ENCODE results near the gene ZNF558.

Gene ZNF558

DNA sequence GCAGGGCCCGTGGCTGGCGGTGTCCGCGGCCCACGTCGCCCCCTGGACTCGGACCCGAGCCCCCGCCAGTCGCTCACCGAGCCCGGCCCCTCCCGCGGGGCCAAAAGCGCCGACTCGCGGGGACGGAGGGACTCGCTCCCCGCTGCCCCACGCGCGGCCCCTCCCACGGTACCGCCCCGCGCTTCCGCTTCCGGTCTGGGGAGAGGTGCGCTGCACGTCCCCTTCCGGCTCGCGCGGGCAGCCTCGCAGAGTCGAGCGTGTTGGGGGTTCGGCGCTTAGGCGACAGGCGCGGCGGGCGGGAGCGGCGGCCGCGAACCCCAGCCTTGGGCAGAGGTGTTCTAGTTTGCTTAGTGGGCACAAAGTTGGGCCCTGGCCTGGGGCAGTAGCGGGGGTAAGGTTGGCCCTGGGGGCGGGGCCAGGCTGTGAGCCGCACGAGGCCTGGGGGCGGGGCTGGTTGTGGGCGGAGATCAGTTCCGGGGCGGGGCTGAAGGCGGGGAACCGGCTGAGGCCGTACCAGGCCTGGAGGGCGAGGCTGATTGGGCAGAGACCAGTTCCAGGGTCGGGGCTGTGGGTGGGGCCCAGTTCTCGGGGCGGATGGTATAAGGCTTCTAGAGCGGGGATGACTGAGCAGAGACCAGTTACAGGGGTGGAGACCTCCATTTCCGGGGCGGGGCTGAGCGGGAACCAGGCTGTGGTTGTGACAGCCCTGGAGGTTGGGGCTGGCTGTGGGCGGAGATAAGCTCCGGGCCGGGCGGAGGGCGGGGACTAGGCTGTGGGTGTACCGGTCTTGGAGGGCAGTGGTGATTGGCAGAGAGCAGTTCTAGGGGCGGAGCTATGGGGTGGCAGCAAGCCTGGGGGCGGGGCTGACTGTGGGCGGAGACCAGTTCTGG lies at the start of gene ZNF558, which contains the start of gene MBD3L1:
TSS of gene ZNF558 (minus strand) at position 173 of the 890 bp plus-strand sequence. CDS start 9,645 bp downstream, outside the sequence.
TSS of gene MBD3L1 (plus strand) at position 246 of the 890 bp plus-strand sequence. CDS start 10,302 bp downstream, outside the sequence.
- DNase-seq = peak; percentile 98

GRCh38 chr19:8881512-8881911 lies 49.4 kb upstream of the ZNF558 start:
- DNase-seq = no peak

DNA sequence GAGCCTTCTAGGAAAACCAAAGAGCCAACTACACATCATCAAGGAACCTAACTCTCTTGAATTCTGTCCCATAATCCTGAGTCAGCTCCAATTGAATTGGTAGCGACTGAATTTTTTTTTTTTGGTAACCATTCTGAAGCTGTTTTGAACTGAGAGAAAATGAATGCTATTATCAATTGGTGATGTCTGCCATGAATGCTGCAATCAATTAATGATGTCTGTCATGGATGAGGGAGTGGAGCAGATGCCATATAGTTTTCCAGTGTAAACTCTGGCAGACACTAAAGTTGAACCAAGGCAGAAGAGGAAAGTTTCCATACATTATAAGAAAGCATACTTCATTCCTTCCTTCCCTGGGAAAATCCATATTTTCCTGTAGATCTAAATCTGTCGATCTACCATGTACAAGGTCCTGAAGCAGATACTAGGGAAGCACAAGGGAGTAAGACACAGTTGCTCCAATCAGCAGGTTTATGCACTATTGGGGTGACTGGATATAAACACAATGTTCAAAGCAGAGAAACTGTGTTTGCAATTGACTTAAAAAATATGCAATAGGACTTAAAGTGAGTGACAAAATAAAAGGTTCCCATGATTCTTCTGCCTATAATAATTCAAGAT lies 48.9 kb upstream of the ZNF558 start:
- DNase-seq = no peak

DNA sequence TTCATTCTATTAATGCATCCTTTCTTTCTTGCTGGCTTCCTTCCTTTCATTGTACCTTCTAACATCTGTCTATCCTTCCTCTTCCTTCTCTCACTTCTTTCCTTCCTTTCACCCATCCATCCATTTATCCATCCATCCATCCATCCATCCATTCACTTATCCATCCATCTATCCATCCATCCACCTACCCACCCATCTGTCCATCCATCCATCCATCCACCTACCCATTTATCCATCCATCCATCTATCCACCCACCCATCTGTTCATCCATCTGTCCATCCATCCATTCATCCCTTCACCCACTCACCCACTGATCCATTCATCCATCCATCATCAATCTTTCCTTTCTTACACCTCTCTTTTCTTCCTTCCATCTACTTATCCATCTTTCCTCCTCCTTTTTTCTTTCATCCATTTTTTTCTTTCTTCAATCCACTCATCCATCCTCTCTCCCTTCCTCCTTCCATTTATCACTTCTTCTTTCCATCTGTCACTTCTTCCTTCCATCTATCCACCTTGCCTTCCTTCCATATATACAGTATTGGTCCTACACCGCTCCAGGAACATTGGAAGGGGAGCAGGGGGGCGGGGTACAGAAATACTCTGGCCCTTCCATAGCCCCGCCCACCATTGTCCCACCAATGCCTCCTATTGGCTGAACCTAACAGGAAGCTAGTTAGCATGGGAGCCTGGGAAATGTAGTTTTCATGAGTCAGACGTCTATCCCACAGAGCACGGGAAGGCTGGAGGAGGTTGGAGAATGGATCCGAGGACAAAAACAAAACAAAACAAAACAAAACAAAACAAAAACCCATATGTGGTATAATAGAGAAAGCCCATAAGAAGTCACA lies 46.0 kb upstream of the ZNF558 start:
- DNase-seq = no peak

DNA sequence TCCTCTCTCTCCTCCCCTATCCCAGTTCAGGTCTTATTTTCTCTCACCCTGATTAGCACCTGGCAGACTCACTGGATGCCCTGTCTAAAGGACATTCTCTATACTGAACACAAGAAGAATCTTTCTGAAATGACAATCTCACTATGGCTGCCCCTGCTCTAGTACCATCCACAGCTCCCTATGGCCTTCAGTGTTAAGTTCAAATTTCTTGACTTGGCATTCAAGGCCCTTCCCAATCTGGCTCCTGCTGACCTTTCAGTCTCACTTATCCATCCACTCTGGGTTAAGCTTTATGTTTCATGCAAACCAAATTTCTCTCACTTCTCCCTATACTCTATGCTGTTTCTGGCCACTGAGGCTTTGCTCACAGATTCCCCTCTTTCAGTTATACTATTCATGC lies 34.2 kb upstream of the ZNF558 start:
- no peak for DNase-seq

DNA sequence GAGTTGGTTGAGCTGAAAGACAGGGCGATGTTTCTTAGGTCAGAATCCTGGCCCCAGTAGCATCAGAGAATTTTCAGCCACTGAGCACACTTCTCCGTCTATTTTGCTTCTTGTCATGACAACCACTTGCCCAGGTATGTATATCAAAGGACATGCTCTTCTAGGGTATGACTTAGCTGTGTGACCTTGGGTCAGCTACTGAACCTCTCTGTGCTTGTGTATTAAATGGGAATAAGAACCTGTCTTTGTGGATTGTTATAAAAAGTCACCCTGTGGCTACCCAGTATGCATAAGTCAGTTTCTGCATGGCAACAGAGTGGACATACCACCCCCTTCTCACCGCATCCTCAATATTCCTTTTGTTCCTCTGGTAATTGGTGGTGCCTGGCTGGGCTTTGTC lies 26.2 kb upstream of the ZNF558 start:
- no peak for DNase-seq

DNA sequence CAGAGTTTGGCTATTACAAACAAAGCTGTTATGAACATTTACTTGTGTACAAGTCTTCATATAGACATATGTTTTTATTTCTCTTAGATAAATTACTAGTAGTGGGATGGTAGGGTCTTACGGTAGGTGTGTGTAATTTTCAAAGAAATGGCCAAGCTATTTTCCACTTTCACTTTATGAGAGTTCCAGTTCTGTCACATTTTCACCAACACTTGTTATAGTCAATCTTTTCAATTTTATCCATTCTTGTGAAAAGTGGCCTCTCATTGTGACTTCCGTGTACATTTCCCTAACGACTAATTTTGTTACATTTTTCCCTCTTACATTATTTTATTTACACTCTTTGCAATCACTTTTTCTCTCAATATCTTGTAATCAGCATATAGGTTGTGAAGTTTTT lies 18.4 kb upstream of the ZNF558 start:
- no peak for DNase-seq

DNA sequence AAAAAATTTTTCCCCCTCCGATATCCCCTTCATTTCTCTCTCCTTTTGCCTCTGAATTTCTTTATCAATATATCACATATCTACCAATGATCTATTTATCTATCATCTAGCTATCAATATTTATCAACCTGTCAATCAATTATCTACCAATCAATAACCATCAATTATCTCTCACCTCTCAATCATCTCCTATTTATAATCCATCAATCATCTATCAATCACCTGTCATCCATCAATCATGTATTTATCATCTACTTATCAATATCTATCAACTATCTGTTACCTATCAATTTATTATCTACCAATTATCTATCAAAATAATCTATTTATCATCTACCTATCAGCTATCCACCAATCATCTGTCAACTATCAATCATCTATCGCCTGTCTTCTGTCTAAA lies 17.1 kb upstream of the ZNF558 start:
- DNase-seq = no peak

DNA sequence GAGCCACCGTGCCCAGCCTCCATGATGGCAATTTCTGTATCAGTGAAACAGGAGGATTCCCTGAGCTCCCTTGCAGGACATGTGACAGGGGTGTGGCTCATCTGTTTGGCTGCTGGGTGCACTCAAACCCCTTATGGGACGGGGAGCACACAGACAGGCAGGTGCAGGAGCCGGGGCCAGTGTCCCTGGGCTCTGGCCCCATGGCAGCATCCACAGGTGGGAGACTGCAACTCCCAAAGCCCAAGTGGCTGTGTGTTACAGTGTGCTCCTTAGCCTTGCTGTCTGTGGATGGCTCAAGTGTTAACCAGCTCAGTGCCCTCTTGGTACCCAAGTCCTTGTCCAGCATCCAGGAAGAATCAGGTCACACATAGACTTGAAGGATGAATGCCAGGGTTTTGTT lies 14.7 kb upstream of the ZNF558 start:
- no peak for DNase-seq

- DNase-seq = no peak
Observed at GRCh38 chr19:8840708-8841107, 8.6 kb upstream of the ZNF558 start.

GRCh38 chr19:8835877-8836276 lies 3.8 kb upstream of the ZNF558 start:
- DNase-seq = no peak

DNA sequence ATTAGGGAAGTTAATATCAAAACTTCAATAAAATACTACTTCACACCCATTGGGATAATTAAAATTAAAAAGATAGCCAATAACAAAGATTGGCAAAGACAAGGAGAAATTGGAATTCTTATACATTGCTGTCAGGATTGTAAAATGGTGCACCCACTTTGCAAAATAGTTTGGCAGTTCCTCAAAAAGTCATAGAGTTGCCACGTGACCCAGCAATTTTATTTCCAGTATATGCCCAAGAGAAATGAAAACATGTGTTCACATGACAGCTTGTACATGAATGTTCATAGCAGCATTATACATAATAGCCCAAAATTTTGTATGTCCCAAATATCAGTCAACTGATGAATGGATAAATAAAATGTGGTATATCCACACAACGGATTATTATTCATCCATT lies 3.3 kb upstream of the ZNF558 start:
- no peak for DNase-seq

DNA sequence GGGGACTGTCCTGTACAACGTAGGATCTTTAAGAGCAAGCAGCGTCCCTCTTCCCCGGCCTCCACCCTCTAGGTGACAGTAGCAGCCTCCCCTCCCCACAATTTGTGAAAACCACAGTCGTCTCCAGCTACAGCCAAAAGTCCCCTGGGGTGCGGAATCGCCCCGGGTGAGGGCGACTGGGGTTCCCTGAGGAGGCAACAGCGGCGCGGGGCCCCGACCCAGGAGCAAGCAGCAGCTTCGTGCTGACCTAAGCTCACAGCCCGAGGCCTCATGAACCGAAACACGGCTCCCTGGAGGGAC lies 322 bp downstream of the ZNF558 start:
- DNase-seq = no peak

- DNase-seq = no peak
Observed at GRCh38 chr19:8831373-8831772, 731 bp downstream of the ZNF558 start.

- DNase-seq = no peak
Observed at GRCh38 chr19:8827277-8827676, 4.8 kb downstream of the ZNF558 start.

DNA sequence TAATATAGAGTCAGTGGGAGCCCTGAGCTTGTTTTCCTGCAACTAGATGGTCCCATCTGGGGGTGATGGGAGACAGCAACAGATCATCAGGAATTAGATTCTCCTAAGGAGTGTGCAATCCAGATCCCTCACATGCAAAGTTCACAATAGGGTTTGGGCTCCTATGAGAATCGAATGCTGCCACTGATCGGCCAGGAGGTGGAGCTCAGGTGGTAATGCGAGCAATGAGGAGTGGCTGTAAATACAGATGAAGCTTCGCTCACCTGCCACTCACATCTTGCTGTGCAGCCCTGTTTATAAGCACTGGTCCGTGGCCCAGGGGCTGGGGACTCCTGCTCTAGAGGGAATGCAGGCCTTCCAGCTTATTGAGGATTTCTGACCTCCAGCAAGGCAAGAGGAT lies 5.7 kb downstream of the ZNF558 start:
- no peak for DNase-seq

DNA sequence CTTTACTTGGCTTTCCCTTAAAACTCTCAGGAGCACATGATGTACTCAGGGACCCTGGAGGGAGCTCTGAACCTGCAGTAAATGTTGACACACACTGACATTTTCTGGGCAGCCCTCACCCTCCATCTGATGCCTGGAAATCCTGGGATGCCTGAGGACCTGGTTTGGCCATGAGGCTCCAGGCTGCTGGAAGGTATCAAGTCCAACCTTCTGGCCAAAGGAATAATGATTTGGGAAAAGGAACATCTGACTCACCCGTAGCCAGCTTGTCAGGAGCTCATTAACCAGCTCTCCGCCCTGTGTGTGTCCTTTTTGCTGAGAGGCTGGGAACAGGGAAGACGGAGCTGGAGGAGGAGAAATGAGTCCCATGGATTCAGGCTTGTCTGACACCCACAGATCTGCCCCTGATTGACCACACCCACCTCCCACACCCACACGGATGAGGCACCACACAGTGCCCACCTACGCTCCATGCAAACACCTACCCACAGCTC lies 10.3 kb downstream of the ZNF558 start:
- DNase-seq = no peak

DNA sequence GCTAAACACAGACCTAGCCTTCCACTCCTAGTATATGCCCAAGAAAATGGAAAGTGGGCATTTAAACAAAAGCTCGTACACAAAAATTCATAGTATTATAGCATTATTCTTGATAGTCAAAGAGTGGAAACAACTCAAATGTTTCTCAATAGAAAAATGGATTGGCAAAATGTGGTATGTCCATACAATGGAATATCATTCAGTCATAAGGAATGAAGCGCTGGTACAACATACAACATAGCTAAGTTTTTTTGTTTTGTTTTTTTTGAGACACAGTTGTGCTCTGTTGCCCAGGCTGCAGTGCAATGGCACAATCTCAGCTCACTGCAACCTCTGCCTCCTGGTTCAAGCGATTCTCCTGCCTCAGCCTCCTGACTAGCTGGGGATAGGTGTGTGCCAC lies 11.9 kb downstream of the ZNF558 start:
- no peak for DNase-seq

DNA sequence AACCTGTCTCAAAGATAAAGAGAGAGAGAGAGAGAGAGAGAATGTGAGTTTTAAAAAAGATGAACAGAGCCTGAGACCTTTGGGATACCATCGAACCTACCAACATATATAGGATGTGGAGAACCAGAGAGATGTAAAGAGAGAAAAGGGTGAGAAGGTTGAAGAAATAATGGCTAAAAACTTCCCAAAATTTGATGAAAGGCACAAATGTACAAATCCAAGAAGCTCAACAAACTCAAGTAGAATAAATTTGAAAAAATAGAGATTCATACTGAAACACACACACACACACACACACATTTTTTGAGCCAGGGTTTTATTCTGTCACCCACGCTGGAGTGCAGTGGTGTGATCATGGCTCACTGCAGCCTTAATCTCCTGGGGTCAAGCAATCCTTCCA lies 16.3 kb downstream of the ZNF558 start:
- DNase-seq = no peak

GRCh38 chr19:8814176-8814575 lies 17.9 kb downstream of the ZNF558 start:
- DNase-seq = no peak

DNA sequence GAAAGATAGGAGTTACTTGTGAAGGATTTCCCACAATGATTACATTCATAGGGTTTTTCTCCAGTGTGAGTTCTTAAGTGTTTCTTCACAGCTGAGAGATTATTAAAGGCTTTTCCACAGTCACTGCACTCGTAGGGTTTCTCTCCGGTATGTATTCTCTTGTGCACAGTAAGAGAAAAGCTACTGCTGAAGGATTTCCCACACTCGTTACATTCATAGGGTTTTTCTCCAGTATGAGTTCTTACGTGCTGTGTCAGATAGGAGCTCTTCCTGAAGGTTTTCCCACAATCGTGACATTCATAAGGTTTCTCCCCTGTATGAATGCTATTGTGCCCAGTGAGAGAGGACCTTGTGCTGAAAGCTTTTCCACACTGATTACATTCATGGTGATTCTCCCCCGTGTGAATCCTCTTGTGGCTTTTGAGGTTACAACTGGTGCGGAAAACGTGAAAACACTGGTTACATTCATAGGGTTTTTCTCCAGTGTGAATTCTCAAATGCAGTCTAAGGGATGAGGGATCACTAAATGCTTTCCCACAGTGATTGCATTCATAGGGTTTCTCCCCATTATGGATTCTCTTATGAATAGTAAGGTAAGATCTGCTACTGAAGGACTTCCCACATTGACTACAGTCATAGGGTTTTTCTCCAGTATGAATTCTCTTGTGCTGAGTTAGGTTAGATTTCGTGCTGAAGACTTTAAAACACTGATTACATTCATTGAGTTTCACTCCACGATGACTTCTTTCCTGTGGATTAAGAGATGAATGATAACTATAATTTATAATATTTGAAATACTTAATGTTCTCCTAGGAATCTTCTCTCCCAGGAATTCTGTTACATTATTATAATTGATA lies 20.6 kb downstream of the ZNF558 start:
- no peak for DNase-seq

DNA sequence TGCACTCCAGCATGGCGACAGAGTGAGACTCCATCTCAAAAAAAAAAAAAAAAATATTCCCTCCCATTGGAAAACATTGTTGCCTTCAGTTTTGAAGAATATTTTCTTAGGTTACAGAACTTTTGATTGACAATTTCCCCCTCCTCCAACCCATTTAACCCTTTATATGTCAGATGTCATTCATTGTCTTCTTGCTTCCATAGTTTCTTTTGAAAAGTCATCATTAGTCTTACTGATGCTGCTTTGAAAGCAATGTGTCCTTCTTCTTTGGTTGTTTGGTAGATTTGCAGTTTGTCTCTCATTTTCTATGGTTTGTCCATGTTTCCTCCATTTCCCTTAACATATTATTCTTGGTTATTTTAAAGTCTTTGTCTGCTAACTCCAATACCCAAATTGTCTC lies 25.4 kb downstream of the ZNF558 start:
- DNase-seq = no peak

All from activated T-cell treated with anti-CD3 and anti-CD28 coated beads for 4 hours (primary cell).